NCI-H1105 treated with DMSO at 0.1 percent for 48 hours (cell line): Measurements from ENCODE around the gene NEDD4.
"Not testable (repeated sequence)": the region's sequence is repeated elsewhere in the genome, so short reads cannot be mapped to it uniquely, and the experiment has no call there.

Experiments used
- DNase-seq: peaks from one replicate; lab custom pipeline; 2025; lab: John Stamatoyannopoulos, UW

NEDD4 gene

DNA sequence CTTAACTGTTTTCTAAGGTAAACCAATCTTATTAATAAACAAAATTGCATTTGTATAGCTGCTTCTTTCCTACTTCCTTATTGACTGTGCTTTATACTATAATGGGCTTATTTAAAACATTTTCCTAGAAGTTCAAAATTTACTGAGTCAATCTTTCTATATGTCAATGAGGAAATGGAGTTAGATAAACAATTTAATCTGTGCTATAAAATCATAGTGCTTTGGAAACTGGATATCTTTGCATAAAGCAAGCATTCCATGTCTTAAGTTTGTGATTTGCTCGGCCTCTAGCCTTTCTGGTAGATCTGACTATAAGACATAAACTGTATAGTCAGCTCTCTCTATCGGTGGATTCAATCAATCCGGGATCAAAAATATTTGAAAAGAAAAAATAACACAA is 99.6 kb downstream of the NEDD4 start:
- no peak for DNase-seq

DNA sequence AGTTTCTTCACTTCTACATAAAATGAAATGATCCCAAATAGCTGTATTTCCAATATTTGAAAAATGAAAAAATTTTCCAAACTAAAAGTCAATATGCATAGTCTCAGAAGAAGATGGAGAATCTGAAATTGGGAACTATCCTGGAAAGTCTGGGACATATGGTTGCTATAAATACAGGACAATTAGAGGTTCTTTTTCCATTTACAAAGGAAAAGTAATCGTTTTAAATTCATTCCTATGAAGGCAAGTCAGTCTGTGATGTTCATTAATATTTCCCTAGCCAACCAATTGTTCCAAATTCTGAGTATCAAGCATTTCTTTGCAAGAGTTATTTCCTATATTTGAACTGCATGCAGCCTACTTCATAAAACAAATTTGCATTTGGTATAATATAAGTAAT is 102.2 kb downstream of the NEDD4 start:
- DNase-seq: no peak

GRCh38 chr15:55884223-55884622 is 109.2 kb downstream of the NEDD4 start:
- DNase-seq: no peak

DNA sequence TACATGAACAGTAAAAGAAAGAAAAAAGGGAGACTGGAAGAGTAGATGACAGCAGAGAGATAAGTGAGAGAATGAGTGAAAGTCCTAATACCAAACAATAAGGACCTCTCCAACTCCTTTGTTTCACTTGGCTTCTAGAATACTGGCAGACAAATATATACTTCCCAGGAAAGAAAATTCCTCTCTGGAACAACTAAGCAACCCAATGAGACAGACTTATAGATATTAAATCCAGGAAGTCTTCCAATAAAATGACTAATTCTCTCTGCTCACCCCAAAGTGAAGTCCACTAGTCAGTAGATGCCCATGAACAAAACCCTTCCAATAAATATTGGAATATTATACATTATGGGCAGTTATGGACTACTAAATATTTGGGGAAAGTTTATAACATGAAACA is 114.2 kb downstream of the NEDD4 start:
- no peak for DNase-seq

DNA sequence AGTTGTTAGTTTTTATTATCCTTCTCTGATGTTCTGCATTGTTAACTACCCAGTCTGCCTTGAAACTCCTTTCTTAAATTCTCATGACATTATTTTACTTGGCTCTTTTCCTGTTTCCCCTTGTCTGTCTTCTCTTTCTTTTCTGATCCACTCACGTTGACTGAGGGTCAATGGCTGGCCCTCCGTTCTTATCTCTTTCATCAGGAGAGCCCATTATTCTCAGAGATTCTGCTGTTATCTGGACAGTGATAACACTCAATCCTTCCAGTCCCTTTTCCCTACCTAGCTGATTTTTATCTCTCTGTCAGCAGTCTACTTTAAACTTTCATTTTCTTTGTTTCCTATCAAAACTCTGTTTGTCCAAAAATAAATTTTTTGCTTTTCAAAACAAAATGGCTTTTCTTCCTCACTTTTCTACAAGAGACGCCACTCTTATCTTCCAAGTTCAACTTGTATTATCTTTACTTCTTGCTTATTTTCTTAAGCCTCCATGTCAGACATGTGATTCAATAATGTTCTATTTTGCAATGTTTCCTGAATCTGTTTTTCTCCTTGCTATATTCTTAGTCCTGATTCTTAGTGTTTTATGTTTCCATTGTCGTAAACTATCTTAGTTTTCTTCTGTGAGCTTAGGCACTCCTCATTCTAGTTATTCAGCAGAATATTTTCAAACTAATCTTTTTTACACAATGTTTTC is 120.2 kb downstream of the NEDD4 start:
- DNase-seq: no peak

GRCh38 chr15:55872471-55872870 is 120.9 kb downstream of the NEDD4 start:
- DNase-seq: no peak

- no peak for DNase-seq
Measured at GRCh38 chr15:55869660-55870059, 123.8 kb downstream of the NEDD4 start.

GRCh38 chr15:55868707-55869106 is 124.7 kb downstream of the NEDD4 start:
- no peak for DNase-seq

DNA sequence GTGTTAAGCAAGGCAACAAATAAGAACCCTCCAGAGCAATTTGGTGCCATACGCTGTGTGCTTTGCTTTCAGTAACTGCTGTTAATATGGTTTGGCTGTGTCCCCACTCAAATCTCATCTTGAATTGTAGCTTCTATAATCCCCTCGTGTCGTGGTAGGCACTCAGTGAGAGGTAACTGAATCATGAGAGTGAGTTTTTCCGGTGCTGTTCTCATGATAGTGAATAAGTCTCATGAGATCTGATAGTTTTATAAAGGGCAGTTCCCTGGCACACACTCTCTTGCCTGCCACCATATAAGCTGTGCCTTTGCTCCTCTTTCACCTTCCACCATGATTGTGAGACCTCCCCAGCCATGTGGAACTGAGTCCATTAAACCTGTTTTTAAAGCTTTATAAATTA is 125.1 kb downstream of the NEDD4 start:
- DNase-seq: not testable (repeated sequence)

DNA sequence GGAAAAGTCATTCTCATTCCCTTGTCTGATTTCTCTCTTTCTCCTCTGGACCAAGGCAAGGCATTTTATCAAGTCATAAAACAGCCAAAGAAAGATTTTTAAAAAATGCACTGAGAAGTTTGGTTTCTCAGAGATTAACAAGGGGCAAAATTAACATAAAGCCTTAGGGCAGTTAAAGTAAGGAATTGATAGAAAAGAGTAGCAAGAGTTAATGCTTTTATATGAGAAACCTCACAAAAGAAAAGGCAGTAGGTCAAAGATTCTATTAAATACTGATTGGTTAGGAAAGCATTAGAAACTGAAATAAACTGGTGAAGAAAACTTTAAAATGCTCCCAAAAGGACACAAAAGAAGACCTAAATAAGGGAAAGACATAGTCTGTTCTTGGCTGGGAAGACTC is 129.5 kb downstream of the NEDD4 start:
- DNase-seq: no peak

GRCh38 chr15:55861115-55861514 is 132.3 kb downstream of the NEDD4 start:
- DNase-seq: no peak

GRCh38 chr15:55860468-55860867 is 132.9 kb downstream of the NEDD4 start:
- no peak for DNase-seq

GRCh38 chr15:55859681-55860080 is 133.7 kb downstream of the NEDD4 start:
- DNase-seq: no peak

- DNase-seq: no peak
Measured at GRCh38 chr15:55858661-55859060, 134.8 kb downstream of the NEDD4 start.

- no peak for DNase-seq
Measured at GRCh38 chr15:55856506-55857164, 136.8 kb downstream of the NEDD4 start.

GRCh38 chr15:55853134-55853533 is 140.3 kb downstream of the NEDD4 start:
- DNase-seq: peak; percentile 11

- peak; percentile 56 for DNase-seq
Measured at GRCh38 chr15:55846116-55846707, 147.2 kb downstream of the NEDD4 start.

GRCh38 chr15:55842897-55843296 is 150.5 kb downstream of the NEDD4 start:
- not testable (repeated sequence) for DNase-seq

DNA sequence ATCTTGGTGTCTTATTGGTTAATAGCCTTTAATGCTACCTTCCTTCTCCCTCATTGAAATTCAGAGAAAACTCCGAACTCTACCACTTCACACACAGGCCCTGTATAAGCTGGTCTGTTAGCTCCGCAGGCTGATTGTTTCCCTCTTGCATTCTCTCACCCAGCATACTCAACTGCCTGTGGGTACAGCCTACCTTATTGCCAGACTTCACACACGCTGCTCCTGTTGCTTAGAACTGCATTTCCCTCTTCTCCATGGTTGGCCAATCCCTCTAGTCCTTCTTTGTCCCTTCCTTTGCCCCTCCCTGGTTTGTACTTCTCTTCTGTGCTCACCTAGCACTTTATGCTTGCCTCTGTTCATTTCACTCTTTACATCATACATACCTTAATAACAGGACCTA is 157.5 kb downstream of the NEDD4 start:
- DNase-seq: no peak

GRCh38 chr15:55834331-55834730 is 159.1 kb downstream of the NEDD4 start:
- DNase-seq: no peak

DNA sequence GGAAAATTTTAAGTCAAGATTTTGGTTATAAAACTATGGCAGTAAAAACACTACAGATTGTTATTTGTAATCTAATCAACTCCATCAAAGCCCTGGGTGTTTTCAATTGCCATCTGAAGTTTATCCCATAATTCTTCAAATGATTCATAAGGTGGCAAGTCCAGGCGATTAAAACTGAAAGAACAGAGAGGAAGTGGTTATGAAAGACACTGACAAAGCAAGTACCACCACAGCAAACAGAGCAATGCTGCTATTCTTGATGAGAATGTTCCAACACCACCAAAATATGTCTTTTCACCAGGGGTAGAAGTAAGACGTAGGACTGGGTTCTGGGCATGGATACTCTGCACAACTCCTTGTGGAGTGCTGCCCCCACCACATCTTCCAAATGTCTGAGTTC is 163.6 kb downstream of the NEDD4 start:
- no peak for DNase-seq

GRCh38 chr15:55827955-55828354 is 165.5 kb downstream of the NEDD4 start:
- DNase-seq: no peak

DNA sequence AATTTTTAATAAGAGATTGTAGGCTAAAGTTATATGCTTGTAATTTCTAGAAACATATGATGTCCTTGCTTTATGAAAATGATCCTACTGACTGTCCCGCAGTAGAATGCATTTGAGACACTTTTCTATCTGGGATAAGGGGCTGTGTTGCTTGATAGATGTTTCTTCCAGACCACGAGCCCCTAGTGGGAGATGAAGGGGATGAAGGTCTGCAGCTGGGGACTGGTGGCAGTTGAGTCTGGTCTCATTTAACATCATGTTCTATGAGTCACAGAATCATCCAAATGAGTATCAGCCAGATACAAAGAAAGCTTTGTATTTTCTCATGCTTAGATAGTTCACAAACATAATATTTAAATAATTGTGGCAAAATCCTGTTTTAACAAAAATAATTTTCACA is 166.2 kb downstream of the NEDD4 start:
- DNase-seq: no peak
